ENCODE measurements around the gene OR2T27. TPM values are rescaled to one million over a fixed set of nuclear protein-coding genes. Genes with fewer than 3 reads are reported as not detected.

The OR2T27 gene
- total and polyA plus RNA-seq, 2 donors (not counting 3 experiments of a cell fraction or from before 2014, with no cell fraction given), result not detected

DNA sequence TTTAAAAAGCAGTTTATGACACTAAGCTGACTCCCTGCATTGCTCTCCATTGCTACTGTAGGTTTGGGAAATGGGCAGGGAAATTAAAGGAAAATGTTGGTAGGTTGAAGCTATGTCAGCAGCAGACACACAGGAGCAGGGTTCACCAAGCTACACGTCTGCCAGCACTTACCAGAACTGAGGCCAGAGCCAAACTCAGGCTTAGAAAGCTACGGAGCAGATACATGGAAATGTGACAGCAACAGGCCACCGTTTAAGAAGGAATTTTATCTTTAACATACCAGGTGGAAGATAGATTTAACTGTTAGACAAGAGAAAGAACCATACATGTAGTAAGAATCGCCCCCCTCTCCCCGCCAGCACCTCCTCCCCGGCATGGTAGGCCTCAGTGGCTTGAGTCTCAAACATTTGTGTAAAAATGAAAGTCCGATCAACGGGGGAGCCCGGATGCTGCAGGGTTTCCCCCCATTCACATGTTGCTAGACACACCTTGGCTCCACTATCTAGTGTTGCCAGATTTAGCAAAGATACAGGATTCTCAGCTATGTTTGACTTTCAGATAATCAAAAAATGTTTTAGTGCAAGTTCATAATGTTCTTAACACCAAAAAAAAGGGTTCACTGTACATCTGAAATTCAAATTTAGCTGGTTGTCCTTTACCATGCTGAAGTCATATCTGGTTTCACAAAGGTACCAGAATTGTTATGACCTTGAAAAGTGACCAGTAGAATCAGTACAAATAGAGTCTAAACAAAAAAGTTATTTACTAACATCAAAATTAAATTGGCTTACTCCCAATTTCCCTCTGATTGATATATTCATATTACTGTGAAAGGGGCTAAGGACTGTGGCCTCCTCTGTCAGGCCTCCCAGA lies 27.1 kb downstream of the OR2T27 start:
- H2AFZ ChIP-seq (ENCODE audit: low read depth, low read length), result no peak overlapping the region
- dilution Hi-C loops (cut with MboI; ENCODE audit: extremely low pct_ligation_motif_present, low sequenced_read_pairs), result no loop called here

More for the DNA sequence above, 27.1 kb downstream of the OR2T27 start:
- H3K36me3 ChIP-seq (ENCODE audit: control insufficient read depth in 2 of 2, extremely low read depth in 1 of 2, insufficient read depth in 2 of 2, low read length in 2 of 2), result no peaks in the 10 kb centered on the region
- H3K27me3 ChIP-seq (ENCODE audit: control insufficient read depth in 2 of 2, insufficient read depth in 2 of 2, low read length in 2 of 2), result no peaks in the 10 kb centered on the region
- no peak for DNase-seq (ENCODE audit: low read depth, low spot score)
- CTCF ChIA-PET, result no interaction called here
- no peak overlapping the region for H3K4me2 ChIP-seq (ENCODE audit: insufficient read depth, low read length)
- intact Hi-C loops (cut with micrococcal nuclease), result no loop called here
- TF ChIP-seq FOS (IDR thresholded peaks at IDR 0.05; ENCODE audit: borderline replicate concordance, insufficient read depth, low read length) (no peak), GATA2 (IDR thresholded peaks at IDR 0.05; ENCODE audit: insufficient read depth, insufficient read length, low read depth, low read length) (no peak)
- TF ChIP-seq, protein P1, sequence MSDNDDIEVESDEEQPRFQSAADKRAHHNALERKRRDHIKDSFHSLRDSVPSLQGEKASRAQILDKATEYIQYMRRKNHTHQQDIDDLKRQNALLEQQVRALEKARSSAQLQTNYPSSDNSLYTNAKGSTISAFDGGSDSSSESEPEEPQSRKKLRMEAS (IDR thresholded peaks at IDR 0.05; ENCODE audit: insufficient read depth, insufficient read length), result no peak
- TF ChIP-seq, protein P2, sequence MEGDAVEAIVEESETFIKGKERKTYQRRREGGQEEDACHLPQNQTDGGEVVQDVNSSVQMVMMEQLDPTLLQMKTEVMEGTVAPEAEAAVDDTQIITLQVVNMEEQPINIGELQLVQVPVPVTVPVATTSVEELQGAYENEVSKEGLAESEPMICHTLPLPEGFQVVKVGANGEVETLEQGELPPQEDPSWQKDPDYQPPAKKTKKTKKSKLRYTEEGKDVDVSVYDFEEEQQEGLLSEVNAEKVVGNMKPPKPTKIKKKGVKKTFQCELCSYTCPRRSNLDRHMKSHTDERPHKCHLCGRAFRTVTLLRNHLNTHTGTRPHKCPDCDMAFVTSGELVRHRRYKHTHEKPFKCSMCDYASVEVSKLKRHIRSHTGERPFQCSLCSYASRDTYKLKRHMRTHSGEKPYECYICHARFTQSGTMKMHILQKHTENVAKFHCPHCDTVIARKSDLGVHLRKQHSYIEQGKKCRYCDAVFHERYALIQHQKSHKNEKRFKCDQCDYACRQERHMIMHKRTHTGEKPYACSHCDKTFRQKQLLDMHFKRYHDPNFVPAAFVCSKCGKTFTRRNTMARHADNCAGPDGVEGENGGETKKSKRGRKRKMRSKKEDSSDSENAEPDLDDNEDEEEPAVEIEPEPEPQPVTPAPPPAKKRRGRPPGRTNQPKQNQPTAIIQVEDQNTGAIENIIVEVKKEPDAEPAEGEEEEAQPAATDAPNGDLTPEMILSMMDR (IDR thresholded peaks at IDR 0.05; ENCODE audit: extremely low read depth in 1 of 2, insufficient read depth in 1 of 2, low read depth in 1 of 2, low read length in 2 of 2), result no peak
- no peak overlapping the region for H3K9ac ChIP-seq (replicated peaks; ENCODE audit: extremely low read depth, insufficient read depth, low read length)
- H3K4me3 ChIP-seq (replicated peaks in 1 of 3; ENCODE audit: insufficient read depth in 1 of 3, low read depth in 1 of 3, low read length in 3 of 3), result no peak overlapping the region
- no peaks in the 10 kb centered on the region for H3K9me1 ChIP-seq (replicated peaks; ENCODE audit: control insufficient read depth, extremely low read depth, insufficient read depth, low read length)
- H3K4me1 ChIP-seq (ENCODE audit: control insufficient read depth, extremely low read depth, insufficient read depth, low read length), result no peaks in the 10 kb centered on the region
- no peak for FAIRE-seq
- no TSS peak for BruUV-seq (replicated peaks)
- POLR2A ChIA-PET, result no interaction called here
- H3K9me3 ChIP-seq (replicated peaks; ENCODE audit: control insufficient read depth, insufficient read depth, low read length), result peaks cover 3% of the 10 kb centered on the region
- H4K20me1 ChIP-seq (replicated peaks; ENCODE audit: control insufficient read depth, extremely low read depth, insufficient read depth, low read length), result no peaks in the 10 kb centered on the region
- no peak overlapping the region for H3K27ac ChIP-seq (ENCODE audit: insufficient read depth, low read depth, low read length)
- H3K79me2 ChIP-seq (ENCODE audit: control insufficient read depth, insufficient read depth, low read length), result no peaks in the 10 kb centered on the region
